GM21423 (cell line): ENCODE data around the gene ZDHHC6.
"Not testable (repeated sequence)": the region's sequence is repeated elsewhere in the genome, so short reads cannot be mapped to it uniquely, and the experiment has no call there.

Experiments used
- ATAC-seq: cut with Tn5 transposase; IDR thresholded peaks from one replicate; pipeline ENCODE4 v1.9.1; 2021; ENCODE audit warnings: mild to moderate bottlenecking, moderate library complexity; ENCODE audit not compliant: unreplicated experiment

The ZDHHC6 gene

DNA sequence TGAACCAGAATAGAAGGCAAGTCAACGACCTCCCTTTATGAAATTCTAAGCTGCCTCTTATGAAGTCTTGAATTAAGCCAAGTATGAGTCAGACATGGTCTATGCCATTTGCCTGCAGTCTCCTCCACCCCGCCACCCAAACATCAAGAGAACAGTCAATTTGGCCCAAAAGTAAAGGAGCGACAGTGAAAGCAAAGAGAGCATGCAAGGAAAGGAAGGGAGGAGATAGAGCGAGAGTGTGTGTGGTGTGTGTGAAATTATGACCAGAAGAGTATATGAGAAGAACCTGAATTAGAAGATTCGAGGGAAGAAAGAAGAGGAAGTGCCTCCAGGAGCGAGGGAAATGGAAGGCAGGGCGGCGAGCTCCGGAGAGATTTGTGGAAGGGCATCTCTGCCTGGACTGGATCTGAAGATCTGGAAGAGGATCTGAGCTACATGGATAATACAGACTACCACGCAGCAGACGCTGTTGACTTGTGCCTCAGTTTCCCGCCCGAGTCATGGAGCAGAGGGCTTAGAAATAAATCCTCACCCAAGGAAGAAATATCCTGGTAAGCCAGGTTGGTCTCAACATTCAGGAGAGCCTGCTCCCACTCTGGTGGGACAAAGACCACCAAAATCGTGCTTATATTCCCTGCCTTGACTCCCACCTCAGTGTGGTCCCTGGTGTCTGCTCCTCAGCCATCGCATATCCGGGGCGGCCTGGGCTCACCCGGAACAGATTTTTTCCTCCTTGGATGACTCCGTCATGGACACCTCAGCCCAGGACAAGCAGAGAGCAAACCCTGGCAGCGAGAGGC lies 459 bp downstream of the ZDHHC6 start:
- no peak for ATAC-seq

GRCh38 chr10:112442063-112442462 lies 4.7 kb downstream of the ZDHHC6 start:
- no peak for ATAC-seq

DNA sequence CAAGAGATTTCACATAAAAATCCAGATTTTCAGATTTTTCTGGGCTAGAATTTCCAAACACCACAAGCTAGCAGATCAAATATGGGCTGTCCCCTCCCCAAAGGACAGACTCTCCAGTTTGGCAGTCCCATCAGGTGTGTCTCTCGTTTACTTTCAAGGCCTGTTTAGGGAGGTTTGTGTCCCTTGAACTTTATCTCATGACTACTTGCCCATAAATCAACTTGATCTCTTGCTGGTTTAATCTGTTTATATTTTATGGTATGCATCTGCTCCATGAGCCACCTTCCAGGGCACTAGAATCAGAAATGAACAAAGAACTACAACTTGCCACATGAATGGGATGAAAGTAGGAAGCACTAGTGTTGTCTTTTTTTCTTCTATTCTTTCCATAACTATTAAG lies 5.2 kb downstream of the ZDHHC6 start:
- ATAC-seq, result no peak

DNA sequence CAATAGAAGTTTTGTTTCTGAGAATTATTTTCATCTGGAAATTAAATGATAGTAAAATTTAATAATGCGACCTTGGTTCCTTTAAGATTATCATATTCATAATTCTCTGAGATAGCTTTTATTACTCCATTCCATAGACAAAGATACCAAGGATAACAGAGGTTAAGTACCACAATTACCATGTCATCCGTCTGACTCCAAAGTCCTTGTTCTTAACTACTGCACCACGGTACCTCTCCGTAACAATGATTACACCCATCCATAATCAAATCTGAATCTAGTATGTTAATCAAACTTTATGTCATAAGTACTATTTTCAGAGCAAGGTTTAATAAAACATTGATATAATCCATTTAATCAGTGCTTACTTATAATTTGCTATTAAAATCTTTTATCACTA lies 8.4 kb downstream of the ZDHHC6 start:
- no peak for ATAC-seq

- no peak for ATAC-seq
These were observed 11.6 kb downstream of the ZDHHC6 start for GRCh38 chr10:112434988-112435619.

GRCh38 chr10:112433136-112433535 lies 13.6 kb downstream of the ZDHHC6 start:
- ATAC-seq, result no peak

DNA sequence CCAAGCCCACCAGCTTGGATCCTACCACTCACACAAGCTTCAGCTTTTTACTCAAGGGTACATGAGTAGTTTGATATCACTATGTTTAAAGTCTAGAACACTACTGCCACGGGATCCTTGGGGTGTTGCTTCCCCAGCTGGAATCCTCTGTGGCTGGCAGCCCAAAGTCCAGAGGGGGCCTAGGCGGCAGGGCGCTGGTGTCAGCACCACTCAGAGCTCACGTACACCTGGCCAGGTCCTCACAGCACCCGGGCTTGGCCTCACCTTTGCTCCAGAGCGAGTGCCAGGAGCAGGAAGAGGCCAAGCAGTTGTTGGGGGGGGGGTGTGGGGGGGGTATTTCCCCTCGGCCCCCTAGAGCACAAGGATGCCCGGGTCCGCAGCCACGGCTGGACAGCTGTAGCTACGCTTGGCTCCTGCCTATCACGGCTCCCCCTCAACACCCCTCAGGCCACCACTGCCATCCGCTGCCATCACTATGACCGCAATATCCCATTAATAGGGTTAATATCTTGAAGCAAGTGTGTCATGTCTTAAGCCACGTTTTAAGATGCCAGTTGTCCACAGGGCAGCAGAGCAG lies 17.0 kb downstream of the ZDHHC6 start:
- no peak for ATAC-seq

DNA sequence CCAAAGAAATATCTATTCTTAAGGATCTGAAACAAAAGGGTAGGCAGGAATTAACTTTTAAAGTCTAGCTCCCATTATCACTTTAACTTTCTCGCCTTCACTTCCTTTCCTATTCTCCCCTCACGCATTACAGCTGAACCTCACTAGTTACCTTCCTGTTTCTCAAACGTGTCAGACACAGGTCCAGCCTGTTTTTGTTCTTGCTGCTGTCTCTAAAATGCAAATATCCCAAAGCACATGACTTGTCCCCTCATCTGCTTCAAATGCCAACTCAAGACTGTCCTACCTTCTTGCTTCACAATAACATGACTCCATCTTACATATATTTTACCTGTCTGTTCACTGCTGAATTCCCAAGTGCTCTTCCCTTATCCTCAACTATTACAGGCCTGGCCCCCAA lies 17.6 kb downstream of the ZDHHC6 start:
- peak; percentile 45 for ATAC-seq

GRCh38 chr10:112426111-112426510 lies 20.6 kb downstream of the ZDHHC6 start:
- ATAC-seq, result no peak

GRCh38 chr10:112424651-112425050 lies 22.1 kb downstream of the ZDHHC6 start:
- ATAC-seq, result no peak

GRCh38 chr10:112421731-112422130 lies 25.0 kb downstream of the ZDHHC6 start:
- ATAC-seq, result no peak

- no peak for ATAC-seq
These were observed 34.0 kb downstream of the ZDHHC6 start for GRCh38 chr10:112412696-112413095.

- no peak for ATAC-seq
These were observed 37.0 kb downstream of the ZDHHC6 start for GRCh38 chr10:112409755-112410154.

DNA sequence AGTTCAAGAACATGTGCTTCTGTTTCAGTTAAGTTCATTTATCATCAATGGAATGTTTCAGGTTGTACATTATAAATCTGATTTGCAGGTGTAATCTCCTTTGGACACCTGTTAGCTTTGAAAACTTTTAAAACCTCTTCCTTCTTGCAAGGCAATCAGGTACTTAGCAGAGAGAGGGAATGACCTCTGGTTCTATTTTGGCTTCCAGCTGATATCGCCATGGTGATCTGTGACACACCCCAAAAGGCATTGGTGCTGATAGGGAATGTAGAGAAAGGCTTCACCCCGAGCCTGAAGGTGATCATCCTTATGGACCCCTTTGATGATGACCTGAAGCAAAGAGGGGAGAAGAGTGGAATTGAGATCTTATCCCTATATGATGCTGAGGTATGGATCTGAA lies 37.4 kb downstream of the ZDHHC6 start:
- ATAC-seq, result no peak

- no peak for ATAC-seq
These were observed 39.0 kb downstream of the ZDHHC6 start for GRCh38 chr10:112407696-112408095.

DNA sequence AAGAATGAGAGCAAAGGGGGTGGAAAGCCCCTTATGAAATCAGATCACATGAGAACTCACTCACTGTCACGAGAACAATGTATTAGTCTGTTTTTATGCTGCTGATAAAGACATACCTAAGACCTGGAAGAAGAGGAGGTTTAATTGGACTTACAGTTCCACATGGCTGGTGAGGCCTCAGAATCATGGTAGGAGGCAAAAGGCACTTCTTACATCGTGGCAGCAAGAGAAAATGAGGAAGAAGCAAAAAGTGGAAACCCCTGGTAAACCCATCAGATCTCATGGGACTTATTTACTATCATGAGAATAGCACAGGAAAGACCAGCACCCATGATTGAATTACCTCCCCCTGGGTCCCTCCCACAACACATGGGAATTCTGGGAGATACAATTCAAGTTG lies 39.9 kb downstream of the ZDHHC6 start:
- not testable (repeated sequence) for ATAC-seq

DNA sequence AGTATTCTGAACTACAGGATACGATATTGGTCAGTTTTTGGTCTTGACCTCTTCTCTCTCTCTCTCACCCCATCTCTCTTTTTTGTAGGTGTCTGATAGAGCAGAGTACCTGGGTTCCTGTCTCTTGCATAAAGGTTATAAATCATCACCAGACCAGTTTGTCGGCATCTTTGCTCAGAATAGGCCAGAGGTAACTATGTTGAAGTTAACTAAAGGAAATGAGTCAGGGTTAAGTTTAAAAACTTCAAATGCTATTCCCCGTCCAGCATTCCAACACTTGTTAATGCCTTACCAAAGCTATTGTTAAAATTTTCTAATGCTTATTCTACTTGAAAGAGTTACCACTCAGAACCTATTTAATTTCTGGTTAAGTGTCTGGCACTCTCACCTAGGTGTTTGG lies 42.1 kb downstream of the ZDHHC6 start:
- no peak for ATAC-seq

DNA sequence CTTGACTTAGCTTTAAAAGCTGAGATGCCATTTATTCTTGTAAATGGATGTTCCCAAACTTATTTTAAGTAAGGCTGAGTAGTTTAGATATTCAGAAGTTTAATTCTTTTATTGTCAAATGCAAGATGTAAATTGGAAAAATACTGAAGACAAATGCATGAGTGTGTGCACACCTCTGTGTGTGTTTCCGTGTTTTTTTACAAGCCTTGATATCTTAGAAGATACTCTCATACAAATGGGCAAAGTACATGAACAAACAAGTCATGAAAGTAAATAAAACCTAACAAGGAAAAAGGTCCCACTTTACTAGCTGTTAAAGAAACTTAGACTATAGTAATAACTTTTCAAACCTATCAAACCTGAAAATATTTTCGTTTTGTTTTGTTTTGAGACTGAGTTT lies 43.8 kb downstream of the ZDHHC6 start:
- ATAC-seq, result no peak

DNA sequence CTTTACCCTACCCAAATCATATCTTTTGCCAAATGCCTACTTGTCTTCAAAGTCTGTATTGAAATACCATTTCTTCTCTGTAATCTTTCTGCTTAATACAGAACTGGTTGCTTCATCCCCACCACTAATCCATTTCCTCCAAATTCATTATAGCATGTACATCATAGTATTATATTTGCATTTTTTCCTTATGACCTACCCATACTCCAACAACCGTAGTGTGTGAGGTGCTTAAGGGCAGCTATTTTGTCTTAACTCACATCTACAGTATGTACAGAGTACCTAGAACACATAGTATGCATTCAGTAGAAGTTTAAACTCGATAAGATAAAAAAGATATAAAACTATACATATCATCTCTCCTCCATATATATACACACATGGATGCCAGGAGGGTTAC lies 49.1 kb downstream of the ZDHHC6 start:
- ATAC-seq, result no peak

- ATAC-seq, result no peak
These were observed 50.7 kb downstream of the ZDHHC6 start for GRCh38 chr10:112395809-112396530.

GRCh38 chr10:112394475-112394875 lies 52.2 kb downstream of the ZDHHC6 start:
- ATAC-seq, result peak; percentile 35

DNA sequence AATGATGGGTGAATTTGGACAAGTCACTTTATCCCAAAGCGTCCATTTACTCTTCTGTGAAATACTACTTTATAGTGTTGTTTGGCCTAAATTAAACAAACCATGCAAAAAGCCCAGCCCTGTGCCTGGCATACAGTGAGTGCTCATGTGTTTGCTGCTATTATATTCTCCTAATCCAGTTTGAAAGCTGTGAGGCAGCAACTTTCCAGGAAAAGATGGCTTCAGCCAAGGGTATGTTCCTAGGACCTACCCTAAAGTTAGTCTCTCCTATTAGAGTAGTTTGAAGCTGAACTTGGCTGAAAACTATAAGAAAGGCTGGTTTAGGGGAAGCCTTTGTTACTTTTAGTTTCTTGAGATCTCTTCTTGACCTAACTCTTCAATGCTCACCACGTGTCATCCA lies 52.9 kb downstream of the ZDHHC6 start:
- no peak for ATAC-seq
